HepG2 (cell line): Measurements from ENCODE around the gene BDKRB1. TPM values are rescaled to one million over a fixed set of nuclear protein-coding genes. Genes with fewer than 3 reads are reported as not detected.

Experiments used
- ATAC-seq: fragments of 200-7000 bp; cut with Tn5 transposase; 3 replicates; pipeline ENCODE4 v1.9.1; 2020; ENCODE audit warnings: mild to moderate bottlenecking, moderate library complexity
- BruUV-seq: library from RNA; stranded (reverse); fragments of 400-500 nt; replicated peaks from 2 replicates; lab custom pipeline; 2021; lab: Mats Ljungman, UMichigan
- CTCF ChIA-PET: fragments of 300-600 bp; formaldehyde crosslinking; extraction: SDS; loops from one replicate; lab custom pipeline; 2021; ENCODE audit warnings: low total read pairs, inconsistent platforms, low intra/inter-chr PET ratio; lab: Yijun Ruan, JAX
- POLR2A ChIA-PET: fragments of 350-600 bp; sonication (Branson Sonifier 250); formaldehyde crosslinking; loops from one replicate; lab custom pipeline; 2020; ENCODE audit warnings: antibody characterized with exemption, inconsistent platforms; lab: Yijun Ruan, JAX
- DNase-seq: peaks from one replicate; pipeline ENCODE4 v3.0.0-alpha.2; 2015; ENCODE audit warnings: low spot score
- FAIRE-seq: peaks from 3 replicates; lab custom pipeline; 2011; peaks lifted over from hg19 to GRCh38; lab: Jason Lieb, UNC
- H2AFZ ChIP-seq: one replicate; pipeline ENCODE4 v1.6.1; 2011; ENCODE audit warnings: low read length, inconsistent platforms
- H3K27ac ChIP-seq: fragments of 300-600 bp; 3 replicates; pipeline ENCODE4 v1.8.0; 2011; ENCODE audit warnings: mixed run types, mild to moderate bottlenecking, mixed read lengths, low read length, inconsistent platforms; ENCODE audit not compliant: insufficient read depth; ENCODE audit errors: extremely low read length
- H3K27me3 ChIP-seq, 2 experiments: fragments of 200-600 bp in 1 of 2; 2 replicates in 1 of 2; 3 replicates in 1 of 2; pipeline versions ENCODE4 v1.6.0 to v1.8.0; 2011; ENCODE audit warnings: low read length in 2 of 2, mild to moderate bottlenecking in 2 of 2, moderate library complexity in 2 of 2, inconsistent platforms in 1 of 2; ENCODE audit not compliant: insufficient read depth in 2 of 2, control insufficient read depth in 1 of 2
- H3K36me3 ChIP-seq, 2 experiments: fragments of 200-600 bp in 1 of 2; replicated peaks in 1 of 2; 2 replicates in 1 of 2; 3 replicates in 1 of 2; pipeline versions ENCODE4 v1.5.1 to v1.8.0; 2011; ENCODE audit warnings: low read length in 2 of 2, inconsistent platforms in 1 of 2; ENCODE audit not compliant: insufficient read depth in 2 of 2, control insufficient read depth in 1 of 2
- H3K4me1 ChIP-seq: 2 replicates; pipeline ENCODE4 v1.5.1; 2012; ENCODE audit warnings: low read length, inconsistent platforms; ENCODE audit not compliant: insufficient read depth
- H3K4me2 ChIP-seq: 2 replicates; pipeline ENCODE4 v1.6.0; 2011; ENCODE audit warnings: low read depth, low read length, inconsistent platforms
- H3K4me3 ChIP-seq, 3 experiments: fragments of 200-600 bp in 1 of 3; sonication (generic), shearing (Covaris generic) in 1 of 3; replicated peaks in 1 of 3; 2 replicates each; pipeline ENCODE4 v1.5.1; 2011 to 2016; ENCODE audit warnings: low read length in 3 of 3, inconsistent platforms in 2 of 3, low read depth in 2 of 3, mild to moderate bottlenecking in 2 of 3, control low read depth in 1 of 3, mixed read lengths in 1 of 3; ENCODE audit not compliant: insufficient read depth in 1 of 3
- H3K79me2 ChIP-seq: one replicate; pipeline ENCODE4 v1.6.1; 2011; ENCODE audit warnings: low read length, inconsistent platforms; ENCODE audit not compliant: insufficient read depth
- H3K9ac ChIP-seq: 2 replicates; pipeline ENCODE4 v1.6.0; 2011; ENCODE audit warnings: mild to moderate bottlenecking, low read depth, low read length, inconsistent platforms; ENCODE audit not compliant: insufficient read depth
- H3K9me3 ChIP-seq: 2 replicates; pipeline ENCODE4 v1.5.1; 2012; ENCODE audit warnings: mild to moderate bottlenecking, low read length
- H4K20me1 ChIP-seq: 2 replicates; pipeline ENCODE4 v1.6.0; 2011; ENCODE audit warnings: inconsistent platforms, mild to moderate bottlenecking, low read length, moderate library complexity; ENCODE audit not compliant: insufficient read depth
- EEA1 ChIP-seq: sonication (generic); formaldehyde crosslinking; IDR thresholded peaks from 2 replicates; pipeline ENCODE4 v1.5.1; 2020; ENCODE audit warnings: mild to moderate bottlenecking, missing genetic modification reagents, borderline replicate concordance
- JARID2 ChIP-seq: sonication (generic); formaldehyde crosslinking; IDR thresholded peaks from 2 replicates; pipeline ENCODE4 v1.8.1; 2023; ENCODE audit warnings: missing genetic modification reagents, inconsistent platforms; ENCODE audit not compliant: insufficient replicate concordance
- KDM6A ChIP-seq: IDR thresholded peaks from 2 replicates; pipeline ENCODE4 v1.6.1; 2016; ENCODE audit warnings: low read depth
- MAF1 ChIP-seq: sonication (generic); formaldehyde crosslinking; IDR thresholded peaks from 2 replicates; pipeline ENCODE4 v1.5.0; 2020; ENCODE audit warnings: missing genetic modification reagents, borderline replicate concordance
- NFE2L2 ChIP-seq: fragments of 150-350 bp; IDR thresholded peaks from 2 replicates; pipeline ENCODE4 v1.6.1; 2014; ENCODE audit warnings: low read length
- PBX3 ChIP-seq: sonication (generic); formaldehyde crosslinking; IDR thresholded peaks from 2 replicates; pipeline ENCODE4 v1.8.1; 2023; ENCODE audit warnings: missing genetic modification reagents, inconsistent platforms, borderline replicate concordance
- PREB ChIP-seq: sonication (generic); formaldehyde crosslinking; IDR thresholded peaks from 2 replicates; pipeline ENCODE4 v1.4.0; 2020; ENCODE audit warnings: missing genetic modification reagents
- RNF2 ChIP-seq: fragments of 450-650 bp; conservative IDR thresholded peaks from 2 replicates; pipeline ENCODE4 v1.6.1; 2016; ENCODE audit warnings: low read depth
- SP1 ChIP-seq, 2 experiments: fragments of 450-650 bp in 1 of 2; sonication (generic) in 1 of 2; formaldehyde crosslinking in 1 of 2; IDR thresholded peaks; 2 replicates each; pipeline versions ENCODE4 v1.4.0 to v1.6.1; 2016 to 2020; ENCODE audit warnings: missing genetic modification reagents in 1 of 2
- SP4 ChIP-seq: sonication (generic); formaldehyde crosslinking; IDR thresholded peaks from 2 replicates; pipeline ENCODE4 v1.8.1; 2023; ENCODE audit warnings: mild to moderate bottlenecking, missing genetic modification reagents
- TCF12 ChIP-seq, 2 experiments: fragments of 450-650 bp in 1 of 2; sonication (generic) in 1 of 2; formaldehyde crosslinking in 1 of 2; IDR thresholded peaks; 2 replicates each; pipeline versions ENCODE4 v1.6.1 to v1.8.0; 2017 to 2022; ENCODE audit warnings: antibody characterized with exemption in 1 of 2, mild to moderate bottlenecking in 1 of 2, missing genetic modification reagents in 1 of 2, moderate library complexity in 1 of 2
- ZNF629 ChIP-seq: sonication (generic); formaldehyde crosslinking; conservative IDR thresholded peaks from 2 replicates; pipeline ENCODE4 v1.5.0; 2020; ENCODE audit warnings: missing genetic modification reagents
- ZNF710 ChIP-seq: sonication (generic); formaldehyde crosslinking; IDR thresholded peaks from 2 replicates; pipeline ENCODE4 v1.5.0; 2020; ENCODE audit warnings: mild to moderate bottlenecking, missing genetic modification reagents, borderline replicate concordance
- ZSCAN9 ChIP-seq: IDR thresholded peaks from 2 replicates; pipeline ENCODE4 v1.6.1; 2016; ENCODE audit warnings: borderline replicate concordance
- WGBS: methylation state at CpG from one replicate; pipeline ENCODE4 v1.1.6; 2017; ENCODE audit warnings: low lambda C conversion rate; 5-methylcytosine and 5-hydroxymethylcytosine counted together
- in situ Hi-C: cut with HindIII; loops from 2 replicates; pipeline ENCODE4 v1.10.0; 2017; ENCODE audit warnings: low pct_unique_long_range_greater_than_20kb; ENCODE audit not compliant: extremely low pct_ligation_motif_present
- intact Hi-C: fragments of 100-400 bp; cut with micrococcal nuclease; formaldehyde crosslinking; loops from one replicate; pipeline ENCODE4 v1.10.0; 2022; ENCODE audit not compliant: unreplicated experiment
- polyA plus RNA-seq, 8 experiments: library from polyadenylated mRNA; depleted of rRNA in 3 of 8; stranded (reverse) in 7 of 8; unstranded in 1 of 8; fragments of >200 nt; fragmentation: Illumina TruSeq in 4 of 8; extraction: Trizol in 4 of 8; gene quantifications; 2 replicates each; pipeline versions ENCODE4 v1.2.1 to v1.2.3, GENCODE V29; 2011 to 2016; ENCODE audit warnings: low read depth in 4 of 8, missing spikeins in 1 of 8, mixed read lengths in 1 of 8; ENCODE audit not compliant: insufficient read depth in 1 of 8
- total RNA-seq, 5 experiments: library from RNA; depleted of rRNA; stranded (reverse); fragments of >200 nt; fragmentation: Illumina TruSeq; extraction: Trizol; gene quantifications; 2 replicates each; pipeline ENCODE4 v1.2.3, GENCODE V29; 2016; ENCODE audit warnings: low read depth in 1 of 5

BDKRB1 gene
- total and polyA plus RNA-seq, 2 of the 13 experiments (the other 11 are each of a cell fraction or from before 2014, with no cell fraction given) = 0.05 TPM; not detected in 1

GRCh38 chr14:96284430-96284829 lies 28.4 kb downstream of the BDKRB1 start (continued):
- TF ChIP-seq ZNF710 (CRISPR knock-in tag) = no peak

- no peak for TF ChIP-seq NFE2L2
- no peak for TF ChIP-seq PREB
- TF ChIP-seq JARID2 (CRISPR knock-in tag) = no peak
- TF ChIP-seq SP4 (CRISPR knock-in tag) = no peak
- no peak for TF ChIP-seq MAF1 (CRISPR knock-in tag)
- no peak for TF ChIP-seq ZSCAN9
- no peak for TF ChIP-seq SP1 (IDR thresholded peaks at IDR 0.05)
- no peak for TF ChIP-seq SP1 (CRISPR knock-in tag; IDR thresholded peaks at IDR 0.05)
- TF ChIP-seq RNF2 = no peak
- TF ChIP-seq TCF12 (IDR thresholded peaks at IDR 0.05) = no peak
- TF ChIP-seq TCF12 (CRISPR knock-in tag; IDR thresholded peaks at IDR 0.05) = no peak
- TF ChIP-seq ZNF710 (CRISPR knock-in tag) = no peak
- no peak for TF ChIP-seq KDM6A (CRISPR knock-in tag)
- no peak for TF ChIP-seq PBX3 (CRISPR knock-in tag)
- TF ChIP-seq ZNF629 (CRISPR knock-in tag) = no peak
- TF ChIP-seq EEA1 = no peak
- TF ChIP-seq, all 625 proteins: peak for 0
- ATAC-seq = no peak
- no peaks in the 10 kb centered on the region for H3K9me3 ChIP-seq
- FAIRE-seq = no peak
- no peaks in the 10 kb centered on the region for H3K27me3 ChIP-seq
- H3K9ac ChIP-seq = no peak overlapping the region
- WGBS = 93% methylated on average over 17 of the region's 17 CpGs
- H4K20me1 ChIP-seq = no peaks in the 10 kb centered on the region
- BruUV-seq = no TSS peak
- H3K4me2 ChIP-seq = no peak overlapping the region
- no peak overlapping the region for H3K27ac ChIP-seq
- DNase-seq = no peak
- in situ Hi-C loops = no loop called here
- intact Hi-C loops = no loop called here
- peaks cover 2 to 21% of the 10 kb centered on the region in 2 experiments; a peak in 3 of 5 replicates for H3K36me3 ChIP-seq
- no peak overlapping the region for H2AFZ ChIP-seq
- POLR2A ChIA-PET = no interaction called here
- H3K79me2 ChIP-seq = no peaks in the 10 kb centered on the region
- CTCF ChIA-PET = no interaction called here
- H3K4me1 ChIP-seq = peaks cover 11% of the 10 kb centered on the region
- no peak overlapping the region for H3K4me3 ChIP-seq
These were observed 29.7 kb downstream of the BDKRB1 start for GRCh38 chr14:96285667-96286066.
